Embryonic facial prominence (tissue), 1 donor: ENCODE data around the gene BHMT.
A peak's percentile ranks its signal among the peaks of the same experiment; 100 is the strongest.
"Not testable (repeated sequence)": the region's sequence is repeated elsewhere in the genome, so short reads cannot be mapped to it uniquely, and the experiment has no call there.

ENCODE experiments used
- DNase-seq: peaks from one replicate; pipeline ENCODE4 v3.0.0-alpha.2; 2016; ENCODE audit errors: extremely low spot score

BHMT gene

DNA sequence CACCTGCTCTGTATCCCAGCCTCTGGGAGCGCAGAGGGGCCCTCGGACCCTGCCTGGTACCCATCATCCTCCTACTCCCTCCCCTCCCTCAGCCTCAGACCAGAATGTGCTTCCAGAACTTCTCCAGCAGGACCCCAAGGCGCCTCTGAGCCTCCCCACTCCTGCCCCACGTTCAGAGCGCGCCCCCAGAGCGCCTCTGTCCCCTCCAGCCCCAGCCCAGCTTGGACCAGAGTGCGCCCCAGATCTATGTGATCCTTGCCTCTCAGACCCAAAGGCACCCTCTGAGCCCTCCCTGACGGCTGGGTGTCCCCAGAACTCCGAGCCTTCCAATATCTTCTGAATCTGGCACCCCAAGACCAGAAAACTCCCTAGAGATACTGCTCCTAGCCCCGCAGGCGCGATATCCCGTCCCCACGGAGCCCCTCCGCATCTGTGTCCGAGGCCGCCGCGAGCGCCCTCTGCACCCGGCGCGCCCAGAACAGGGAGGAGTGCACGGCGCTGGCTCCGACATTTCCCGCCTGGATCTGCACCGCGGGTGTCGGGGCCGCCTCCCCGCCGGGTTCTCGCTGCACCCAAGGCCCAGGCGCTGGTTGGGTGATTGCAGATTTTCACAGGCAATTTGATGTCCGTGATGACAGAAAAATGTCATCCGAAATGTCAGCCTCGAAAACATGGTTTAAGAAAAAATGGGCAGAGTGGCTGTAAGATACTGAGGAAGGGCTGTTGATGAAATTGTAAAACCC, 522 bp downstream of the BHMT start:
- DNase-seq, result no peak

DNA sequence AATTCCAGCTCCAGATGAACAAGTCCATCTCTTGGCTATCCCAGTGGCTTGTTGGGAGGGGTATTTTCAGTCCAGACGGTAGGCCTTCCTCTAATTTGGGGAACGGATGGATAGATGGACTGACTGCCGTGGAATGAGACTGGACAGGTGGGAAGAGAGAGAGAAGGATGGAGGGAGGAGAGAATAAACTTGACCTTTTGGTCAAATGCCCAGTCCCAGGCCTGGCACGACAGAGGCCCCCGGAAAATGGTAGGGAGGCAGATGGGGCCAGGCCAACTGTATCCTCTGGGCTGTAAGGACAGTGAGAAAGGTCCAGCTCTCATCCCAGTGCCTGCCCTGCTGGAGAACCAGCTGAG, 1.1 kb downstream of the BHMT start:
- no peak for DNase-seq

DNA sequence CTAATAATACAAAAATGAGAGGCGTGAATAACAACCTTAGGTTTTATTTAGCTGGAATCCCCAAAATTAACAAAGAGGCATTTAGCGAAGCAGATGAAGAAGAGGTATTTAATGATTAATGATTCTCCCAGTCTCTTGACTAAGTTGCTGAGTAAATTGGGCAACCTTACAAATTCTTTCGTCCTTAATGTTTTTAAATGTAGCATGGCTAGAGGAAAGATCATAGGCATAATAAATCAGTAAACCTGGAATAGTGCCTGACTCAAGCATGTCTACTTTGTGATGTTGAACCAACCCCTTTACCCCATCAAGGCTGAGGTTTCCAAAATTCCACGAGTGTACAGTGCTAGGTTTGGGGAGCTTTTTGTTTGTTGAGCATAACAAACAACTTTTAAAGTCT, 7.9 kb downstream of the BHMT start:
- no peak for DNase-seq

DNA sequence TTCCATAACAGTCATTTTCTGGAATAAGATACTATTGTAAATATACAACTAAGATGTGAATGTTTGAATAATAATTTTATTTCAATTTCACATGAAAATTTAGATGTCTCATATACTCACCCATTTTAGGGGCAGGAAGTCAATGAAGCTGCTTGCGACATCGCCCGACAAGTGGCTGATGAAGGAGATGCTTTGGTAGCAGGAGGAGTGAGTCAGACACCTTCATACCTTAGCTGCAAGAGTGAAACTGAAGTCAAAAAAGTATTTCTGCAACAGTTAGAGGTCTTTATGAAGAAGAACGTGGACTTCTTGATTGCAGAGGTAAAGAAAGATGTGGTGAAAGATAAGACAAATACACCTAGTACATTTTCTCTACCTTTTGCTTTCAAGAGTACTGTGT, 8.6 kb downstream of the BHMT start:
- DNase-seq, result no peak

DNA sequence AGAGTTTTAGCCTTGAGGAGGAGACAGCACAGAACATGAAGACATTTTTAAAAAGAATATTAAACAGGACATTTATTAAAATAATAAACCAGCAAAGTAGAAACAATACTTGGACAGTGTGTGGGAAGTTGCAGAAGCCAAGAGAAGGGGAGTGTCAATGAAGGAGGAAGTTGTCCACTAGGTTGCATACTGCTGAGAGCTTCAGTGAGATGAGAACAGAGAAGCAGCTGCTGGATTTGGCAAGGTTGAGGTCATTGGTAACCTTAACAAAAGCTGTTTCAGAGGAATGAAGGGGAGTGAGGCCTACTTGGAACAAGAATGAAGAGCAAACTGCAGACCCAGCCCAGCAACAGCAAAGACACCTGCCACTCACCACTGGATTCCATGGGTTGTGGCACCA, 11.4 kb downstream of the BHMT start:
- no peak for DNase-seq

DNA sequence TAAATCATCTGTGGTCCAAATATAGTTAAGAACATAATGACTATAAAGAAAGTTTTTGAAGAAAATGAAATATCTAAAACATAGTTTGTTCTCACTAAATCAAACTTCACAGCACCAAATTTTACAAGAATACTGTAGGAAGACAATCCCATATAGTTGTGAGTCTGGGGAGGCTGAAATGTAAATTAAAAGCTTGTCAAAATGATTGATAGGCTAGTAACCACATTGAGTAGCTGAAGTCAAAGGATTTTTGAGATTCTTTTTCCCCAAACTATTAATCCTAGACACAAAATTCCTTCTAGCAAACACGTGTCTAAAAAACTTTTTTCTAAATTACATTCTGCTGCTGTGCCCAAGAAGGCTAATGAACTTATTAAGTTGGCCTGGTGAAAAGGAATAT, 13.0 kb downstream of the BHMT start:
- no peak for DNase-seq

DNA sequence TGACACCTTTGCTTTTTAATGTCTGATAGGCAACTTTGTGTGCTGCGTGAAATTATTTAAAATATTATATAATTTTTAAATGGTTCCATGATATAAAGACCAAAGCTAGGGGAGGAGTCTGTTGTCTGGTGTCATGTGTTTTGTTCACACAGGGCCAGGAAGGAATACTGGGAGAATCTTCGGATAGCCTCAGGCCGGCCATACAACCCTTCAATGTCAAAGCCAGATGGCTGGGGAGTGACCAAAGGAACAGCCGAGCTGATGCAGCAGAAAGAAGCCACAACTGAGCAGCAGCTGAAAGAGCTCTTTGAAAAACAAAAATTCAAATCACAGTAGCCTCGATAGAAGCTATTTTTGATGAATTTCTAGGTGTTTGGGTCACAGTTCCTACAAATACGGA, 19.2 kb downstream of the BHMT start:
- no peak for DNase-seq

DNA sequence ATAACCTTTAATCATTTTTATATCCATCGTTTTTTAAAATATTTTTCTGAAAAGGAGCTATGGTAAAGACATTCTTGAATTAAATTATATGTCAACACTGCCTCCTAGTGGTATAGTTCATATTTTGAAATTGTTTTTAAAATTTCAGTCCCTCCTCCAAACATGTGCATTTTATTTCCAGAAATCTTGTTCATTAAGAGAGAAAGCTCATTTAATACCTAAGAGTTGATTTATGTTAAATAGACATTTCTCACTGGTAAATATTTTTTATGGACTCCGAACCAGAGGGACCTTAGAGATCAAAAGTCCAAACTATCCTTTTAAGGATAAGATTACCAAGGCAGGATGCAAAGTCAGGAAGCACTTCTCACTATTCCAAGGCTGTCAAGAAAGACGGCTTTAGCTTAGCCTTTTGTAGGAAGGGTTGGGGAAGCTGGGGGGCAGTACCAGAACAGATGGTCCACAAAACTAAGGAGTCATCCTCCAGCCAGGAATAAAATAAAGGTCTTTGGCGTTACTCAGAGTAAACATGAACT, 21.6 kb downstream of the BHMT start:
- peak; percentile 64 for DNase-seq

DNA sequence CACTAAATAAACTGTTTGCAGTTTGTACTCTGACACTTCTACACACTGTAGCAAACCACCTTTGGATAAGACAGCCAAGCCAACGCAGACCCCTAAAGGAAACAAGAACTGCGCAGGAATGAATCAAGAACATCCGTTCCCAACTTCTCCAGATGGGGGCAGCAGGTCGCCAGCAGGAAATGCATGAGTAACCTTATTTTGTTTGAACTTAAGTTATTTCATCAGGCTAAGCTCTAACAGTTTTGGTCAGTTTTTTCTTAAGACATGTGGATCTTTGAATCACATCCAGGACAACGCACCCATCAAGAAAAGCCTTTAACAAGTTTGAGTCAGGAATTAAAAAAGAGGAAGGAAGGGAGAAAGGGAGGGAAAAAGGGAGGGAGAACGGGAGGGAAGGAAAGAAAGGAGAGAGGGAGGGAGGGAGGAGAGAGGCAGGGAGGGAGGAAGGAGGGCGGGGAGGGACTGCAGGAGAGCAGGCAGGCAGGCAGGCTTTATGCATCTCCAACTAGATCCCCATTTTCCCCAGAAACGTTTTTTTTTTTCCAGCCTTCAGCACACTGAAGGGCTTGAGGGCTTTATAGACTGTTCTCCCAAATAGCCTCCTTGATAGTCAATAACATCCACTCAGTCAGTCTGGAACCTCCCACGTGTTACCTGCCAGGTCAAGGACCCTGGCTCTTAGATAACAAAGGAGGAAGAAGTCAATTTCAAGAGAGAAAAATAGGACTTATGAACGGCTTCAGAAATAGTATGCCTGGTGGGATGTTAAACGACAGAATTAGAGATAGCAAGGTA, 22.2 kb downstream of the BHMT start:
- peak; percentile 52 for DNase-seq

DNA sequence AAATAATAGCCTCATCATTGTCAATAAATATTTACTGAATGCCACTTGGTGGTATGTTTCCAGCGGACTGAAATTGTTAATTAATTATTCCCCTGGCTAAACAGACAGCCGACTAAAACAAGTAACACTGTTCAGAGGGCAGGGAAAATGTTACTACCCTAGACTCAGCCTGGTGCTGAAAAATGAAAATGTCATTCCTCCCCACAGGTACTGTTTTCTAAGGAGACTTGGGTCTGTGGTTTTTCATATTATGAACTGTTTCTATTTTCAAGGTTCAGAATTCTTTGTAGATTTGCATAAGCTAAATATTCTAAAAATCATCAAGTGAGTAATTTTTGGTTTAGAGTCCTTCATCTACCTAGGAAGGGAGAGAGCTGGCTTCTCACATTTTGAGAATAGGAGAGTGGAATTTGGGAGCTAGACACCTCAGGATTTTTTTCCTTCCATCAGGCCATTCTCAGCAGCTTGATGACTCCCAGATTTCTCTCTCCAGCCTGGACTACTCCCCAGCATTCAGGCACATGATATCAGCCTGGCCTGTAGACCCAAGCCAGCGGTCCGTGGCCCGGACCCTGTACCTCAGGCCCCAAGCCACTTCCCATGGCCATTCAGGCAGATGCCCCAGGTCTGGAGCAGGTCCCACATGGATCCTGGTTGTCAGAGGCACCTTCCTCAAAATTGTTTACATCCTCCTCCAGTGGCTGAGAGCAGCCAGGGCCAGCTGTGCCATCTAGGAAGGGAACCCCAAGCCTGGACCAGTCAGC, 24.4 kb downstream of the BHMT start:
- no peak for DNase-seq

DNA sequence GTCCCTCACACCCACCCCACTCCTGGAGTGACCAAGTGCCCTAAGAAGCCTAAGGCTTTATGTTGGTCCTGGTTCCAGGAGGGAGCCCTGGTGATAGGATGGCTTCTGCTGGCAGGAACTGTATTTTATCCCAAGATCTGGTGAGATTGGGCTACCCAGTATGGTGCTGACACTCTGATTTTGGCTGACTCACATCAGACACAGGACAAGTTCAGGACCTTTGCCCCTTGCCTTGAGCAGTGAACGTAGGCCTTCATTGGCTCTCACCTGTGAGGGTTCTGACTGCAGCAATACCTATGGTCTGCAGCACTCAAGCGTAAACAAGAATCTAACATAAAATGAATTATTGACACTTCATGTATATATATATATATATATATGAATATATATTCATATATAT, 25.0 kb downstream of the BHMT start:
- no peak for DNase-seq

DNA sequence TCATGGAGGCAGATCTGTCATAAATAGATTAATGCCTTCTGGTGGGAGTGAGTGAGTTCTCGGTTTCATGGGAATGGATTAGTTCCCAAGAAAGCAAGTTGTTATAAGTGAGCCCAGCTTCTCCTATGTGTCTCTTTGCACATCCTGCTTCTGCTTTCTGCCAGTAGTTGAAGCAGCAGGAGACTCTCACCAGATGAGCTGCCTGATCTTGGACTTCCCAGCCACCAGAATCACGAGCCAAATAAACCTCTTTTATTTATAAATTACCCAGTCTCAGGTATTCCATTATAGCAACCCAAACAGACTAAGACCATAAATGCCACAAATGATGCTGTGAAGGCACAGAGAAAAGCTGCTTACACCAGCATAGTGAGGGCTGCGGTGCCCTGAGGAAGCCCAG, 28.9 kb downstream of the BHMT start:
- DNase-seq, result no peak

DNA sequence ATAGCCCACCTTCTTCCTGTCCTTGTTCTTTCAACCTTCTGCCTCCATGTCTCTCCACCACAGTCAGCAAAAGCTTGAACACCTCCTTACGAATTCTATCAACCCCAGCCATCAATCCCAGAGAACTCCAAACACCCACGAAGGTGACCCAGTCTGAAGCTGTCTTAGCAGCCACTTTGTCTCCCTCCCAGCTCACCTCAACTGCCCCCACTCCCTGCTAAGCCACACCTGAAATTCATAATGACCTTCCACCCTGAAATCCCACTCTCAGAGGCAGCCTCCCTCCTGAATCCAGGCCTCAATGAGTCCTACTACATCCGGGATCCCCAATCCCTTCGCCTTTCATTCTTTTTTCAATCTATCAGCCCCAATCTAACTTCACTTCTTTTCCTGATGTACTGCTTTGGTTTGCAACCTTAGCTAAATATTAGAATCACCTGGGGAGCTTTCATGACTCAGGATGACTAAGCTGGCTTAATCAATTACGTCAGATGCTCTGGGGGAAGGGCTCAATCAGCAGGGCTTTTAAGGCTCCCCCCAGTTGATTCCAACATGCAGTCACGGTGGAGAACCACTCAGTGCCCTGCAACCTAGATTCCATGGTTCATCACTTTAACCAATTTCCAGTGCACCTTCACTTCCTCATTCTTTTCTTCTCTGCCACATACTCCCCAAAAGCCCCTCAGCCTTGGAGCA, 32.2 kb downstream of the BHMT start:
- no peak for DNase-seq

DNA sequence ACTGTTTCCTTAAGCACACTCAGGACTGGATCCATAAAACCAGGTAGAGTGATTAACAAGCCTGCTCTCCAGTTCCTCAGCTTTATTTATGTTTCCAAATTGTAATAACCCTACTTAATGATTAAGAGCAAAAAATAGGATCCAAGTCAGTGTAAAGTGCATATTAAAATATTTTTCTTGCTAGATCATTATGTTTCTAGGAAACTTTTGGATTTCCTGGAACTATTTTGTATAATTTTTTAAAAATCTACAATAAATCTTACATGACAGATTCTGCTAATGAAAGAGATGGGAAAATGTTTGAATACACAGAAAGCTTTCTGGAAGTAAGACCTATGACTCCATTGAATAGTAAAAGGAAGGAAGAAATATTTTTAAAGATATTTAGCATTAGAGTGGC, 35.5 kb downstream of the BHMT start:
- no peak for DNase-seq

DNA sequence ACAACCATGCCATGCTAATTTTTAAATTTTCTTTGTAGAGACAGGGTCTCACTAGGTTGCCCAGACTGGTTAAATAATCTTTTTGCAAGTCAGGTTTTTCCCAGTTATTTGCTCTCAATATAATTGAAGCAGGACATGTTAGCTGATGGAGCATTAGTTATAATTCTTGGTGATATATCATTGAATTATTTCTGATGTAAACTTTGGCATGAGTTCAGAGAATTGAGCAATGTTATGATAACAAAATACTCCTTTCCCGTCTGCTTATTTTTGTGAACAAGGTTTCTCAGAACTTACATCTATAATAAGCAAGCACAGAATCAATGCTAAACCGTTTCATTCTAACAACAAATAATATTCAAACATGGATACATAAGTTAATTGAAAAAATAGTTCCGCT, 37.8 kb downstream of the BHMT start:
- DNase-seq, result no peak

DNA sequence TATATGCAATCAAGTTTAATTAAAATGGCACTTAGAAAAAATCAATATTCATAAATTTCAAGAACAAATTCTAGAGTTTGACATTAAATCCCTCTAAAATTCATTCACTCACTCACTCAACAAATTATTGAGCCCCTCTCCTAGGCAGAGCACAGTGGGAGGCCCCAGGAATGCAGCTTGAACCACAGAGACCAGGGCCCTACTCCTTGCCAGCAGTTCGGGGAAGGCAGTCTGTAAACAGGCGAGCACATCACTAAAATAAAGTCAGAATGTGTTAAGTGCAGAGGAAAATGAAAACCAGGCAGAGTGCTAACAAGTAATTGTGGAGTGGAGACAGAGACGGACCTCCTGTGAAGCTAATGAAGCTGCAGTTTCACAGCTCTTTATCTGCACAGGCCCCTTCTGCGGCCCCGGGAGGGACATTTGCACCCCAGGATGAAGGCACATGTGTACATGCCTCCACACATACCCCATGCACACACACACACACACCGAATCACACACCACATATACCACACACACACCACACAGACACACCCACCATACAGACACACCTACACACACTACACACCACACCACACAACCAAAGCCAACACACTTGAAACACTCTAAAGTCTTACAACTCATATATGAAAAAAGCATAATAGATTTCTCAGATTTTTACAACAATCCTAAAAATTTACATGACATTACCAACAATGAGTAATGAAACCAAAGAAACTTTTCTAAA, 40.5 kb downstream of the BHMT start:
- DNase-seq, result no peak

DNA sequence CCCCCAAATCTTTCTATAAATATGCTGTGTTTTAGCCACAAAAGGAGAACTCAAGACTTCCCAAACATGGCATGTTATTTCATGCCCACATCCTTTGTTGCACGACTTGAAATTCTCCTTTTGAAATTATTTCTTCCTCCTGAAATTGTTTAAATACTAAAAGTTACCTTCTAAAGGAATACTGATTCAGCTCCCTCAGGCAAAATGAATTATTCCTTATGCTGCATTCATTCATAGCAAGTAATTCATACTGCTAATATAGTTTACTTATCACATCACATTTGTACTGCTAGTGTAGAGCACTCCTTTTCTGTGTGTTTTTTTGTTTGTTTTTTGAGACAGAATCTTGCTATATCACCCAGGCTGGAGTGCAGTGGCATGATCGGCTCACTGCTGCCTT, 45.7 kb downstream of the BHMT start:
- DNase-seq, result no peak

DNA sequence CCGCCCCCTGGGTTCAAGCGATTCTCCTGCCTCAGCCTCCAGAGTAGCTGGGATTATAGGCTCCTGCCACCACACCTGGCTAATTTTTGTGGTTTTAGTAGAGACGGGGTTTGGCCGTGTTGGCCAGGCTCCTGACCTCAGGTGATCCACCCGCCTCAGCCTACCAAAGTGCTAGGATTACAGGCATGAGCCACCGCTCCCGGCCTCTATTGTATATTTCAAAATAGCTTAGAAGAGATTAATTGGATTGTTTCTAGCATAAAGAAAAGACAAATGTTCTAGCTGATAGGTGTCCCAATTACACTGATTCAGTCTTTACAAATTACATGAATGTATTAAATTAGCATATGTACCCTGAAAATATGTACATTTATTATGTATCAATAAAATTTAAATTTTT, 50.0 kb downstream of the BHMT start:
- DNase-seq, result not testable (repeated sequence)

DNA sequence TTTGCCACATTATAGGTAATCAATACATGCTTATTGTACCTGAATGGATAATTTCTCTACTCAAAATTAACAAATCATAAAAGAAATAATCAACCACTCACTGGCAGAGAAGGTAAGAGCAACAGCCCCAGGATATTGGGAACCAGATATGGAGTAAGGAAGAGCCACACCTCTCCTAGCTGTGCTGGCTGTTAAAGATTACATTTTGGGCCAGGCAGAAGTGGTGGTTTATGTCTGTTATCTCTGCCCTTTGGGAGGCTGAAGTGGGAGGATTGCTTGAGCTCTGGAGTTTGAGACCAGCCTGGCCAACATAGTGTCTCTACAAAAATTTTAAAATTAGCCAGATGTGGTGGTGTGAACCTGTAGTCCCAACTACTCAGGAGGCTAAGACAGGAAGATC, 56.4 kb downstream of the BHMT start:
- no peak for DNase-seq

DNA sequence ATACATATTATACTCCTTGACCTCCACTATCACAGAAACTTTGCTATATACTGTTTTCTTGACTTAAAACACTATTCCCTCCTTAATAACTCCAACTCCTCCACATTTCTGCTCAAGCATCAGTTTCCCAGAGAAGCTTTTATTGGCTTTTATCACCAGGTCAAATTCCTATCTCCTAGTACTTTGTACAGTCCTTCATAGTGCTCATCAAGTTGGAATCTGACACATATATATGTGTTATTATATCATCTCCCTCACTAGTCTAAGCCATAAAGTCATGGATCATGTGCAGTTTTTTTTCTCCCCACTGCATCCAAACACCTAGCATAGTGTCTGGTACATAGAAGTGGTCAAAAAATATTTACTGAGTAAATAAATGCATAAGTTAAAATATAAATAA, 59.1 kb downstream of the BHMT start:
- no peak for DNase-seq

DNA sequence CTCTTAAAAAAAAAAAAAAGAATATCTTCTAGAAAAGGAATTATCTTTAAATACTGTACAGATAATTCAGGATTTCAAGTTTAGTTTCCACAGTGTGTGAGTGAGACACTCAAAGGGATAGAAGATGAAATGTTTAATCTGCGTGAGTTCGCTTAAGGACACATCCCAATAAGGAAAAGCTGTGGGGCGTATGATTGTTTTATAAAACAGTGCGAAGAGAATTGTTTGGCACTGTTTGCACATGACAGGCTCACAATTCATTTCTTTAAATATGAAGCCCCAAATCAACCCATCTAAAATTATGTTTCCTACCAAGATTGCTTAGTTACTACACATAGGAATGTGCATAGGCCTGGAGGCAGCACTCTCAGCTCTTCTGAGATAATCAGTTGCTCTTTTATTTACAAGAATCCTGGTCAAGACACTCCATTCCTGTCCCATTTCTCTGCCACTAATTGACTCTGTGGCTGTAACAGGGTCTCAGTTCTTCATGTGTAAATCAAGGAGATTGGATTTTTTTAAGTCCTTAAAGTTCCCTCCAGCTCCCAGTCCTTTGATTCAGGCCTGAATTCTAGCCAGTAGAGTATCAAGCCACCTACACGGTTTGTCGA, 60.1 kb downstream of the BHMT start:
- no peak for DNase-seq
